Adrenal gland (tissue), 5 donors: ENCODE data around the gene GAPVD1.

Experiments used
- POLR2A ChIP-seq, 2 donors: fragments of 450-650 bp; IDR thresholded peaks; one replicate each; pipeline ENCODE4 v1.6.1; 2017; ENCODE audit warnings: antibody characterized with exemption in 2 of 2, mild to moderate bottlenecking in 2 of 2, moderate library complexity in 1 of 2
- TF ChIP-seq, protein P1 (sequence below), 6 experiments: fragments of 450-650 bp in 4 of 6; fragments of 200-600 bp in 2 of 6; sonication (generic) in 1 of 6; IDR thresholded peaks; 1 replicate in 5 of 6; 2 replicates in 1 of 6; pipeline versions ENCODE4 v1.5.1 to v1.8.0; 2016 to 2021; ENCODE audit warnings: antibody characterized with exemption in 6 of 6, mild to moderate bottlenecking in 2 of 6, moderate library complexity in 1 of 6
- donor health status: DM: no; HTN: no; CAD: no.

- no peak for TF ChIP-seq POLR2A (IDR thresholded peaks at IDR 0.05)
- TF ChIP-seq, protein P1, sequence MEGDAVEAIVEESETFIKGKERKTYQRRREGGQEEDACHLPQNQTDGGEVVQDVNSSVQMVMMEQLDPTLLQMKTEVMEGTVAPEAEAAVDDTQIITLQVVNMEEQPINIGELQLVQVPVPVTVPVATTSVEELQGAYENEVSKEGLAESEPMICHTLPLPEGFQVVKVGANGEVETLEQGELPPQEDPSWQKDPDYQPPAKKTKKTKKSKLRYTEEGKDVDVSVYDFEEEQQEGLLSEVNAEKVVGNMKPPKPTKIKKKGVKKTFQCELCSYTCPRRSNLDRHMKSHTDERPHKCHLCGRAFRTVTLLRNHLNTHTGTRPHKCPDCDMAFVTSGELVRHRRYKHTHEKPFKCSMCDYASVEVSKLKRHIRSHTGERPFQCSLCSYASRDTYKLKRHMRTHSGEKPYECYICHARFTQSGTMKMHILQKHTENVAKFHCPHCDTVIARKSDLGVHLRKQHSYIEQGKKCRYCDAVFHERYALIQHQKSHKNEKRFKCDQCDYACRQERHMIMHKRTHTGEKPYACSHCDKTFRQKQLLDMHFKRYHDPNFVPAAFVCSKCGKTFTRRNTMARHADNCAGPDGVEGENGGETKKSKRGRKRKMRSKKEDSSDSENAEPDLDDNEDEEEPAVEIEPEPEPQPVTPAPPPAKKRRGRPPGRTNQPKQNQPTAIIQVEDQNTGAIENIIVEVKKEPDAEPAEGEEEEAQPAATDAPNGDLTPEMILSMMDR (IDR thresholded peaks at IDR 0.05) = no peak
Measured at GRCh38 chr9:125380406-125380805, 118.8 kb downstream of the GAPVD1 start.
